ENCODE measurements around the gene AVPR1A.
A peak's percentile ranks its signal among the peaks of the same experiment; 100 is the strongest.

Gene AVPR1A

GRCh38 chr12:63138488-63138887 is 12.5 kb downstream of the AVPR1A start:
- no peak overlapping the region for H3K4me3 ChIP-seq (ENCODE audit: low read depth, low read length)
- no peak for TF ChIP-seq CTCF (IDR thresholded peaks at IDR 0.05; ENCODE audit: low read depth, low read length, missing control alignments)
- DNase-seq (ENCODE audit: low read depth): no peak

DNA sequence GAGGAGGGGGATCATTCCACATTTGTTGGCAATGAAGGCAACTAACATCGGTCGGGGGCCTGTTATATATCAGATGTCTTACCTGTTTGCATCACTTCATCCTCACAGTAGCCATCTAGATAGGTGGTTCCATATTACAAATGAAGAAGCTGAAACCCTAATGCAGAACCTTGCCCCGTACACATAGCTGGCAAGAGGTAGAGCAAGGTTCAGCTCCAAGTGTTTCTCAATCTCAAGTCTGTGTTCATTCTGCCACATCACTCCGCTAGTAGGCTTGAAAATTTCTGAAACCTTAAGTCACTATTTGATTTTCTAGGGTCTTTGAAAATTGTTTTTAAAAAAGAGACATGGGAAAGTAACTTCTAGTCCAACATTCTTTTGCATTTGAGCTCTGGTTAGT is 17.0 kb downstream of the AVPR1A start:
- H3K4me3 ChIP-seq (ENCODE audit: low read depth, low read length): no peak overlapping the region
- no peak for DNase-seq (ENCODE audit: low read depth)
- TF ChIP-seq CTCF (IDR thresholded peaks at IDR 0.05; ENCODE audit: low read depth, low read length, missing control alignments): no peak

DNA sequence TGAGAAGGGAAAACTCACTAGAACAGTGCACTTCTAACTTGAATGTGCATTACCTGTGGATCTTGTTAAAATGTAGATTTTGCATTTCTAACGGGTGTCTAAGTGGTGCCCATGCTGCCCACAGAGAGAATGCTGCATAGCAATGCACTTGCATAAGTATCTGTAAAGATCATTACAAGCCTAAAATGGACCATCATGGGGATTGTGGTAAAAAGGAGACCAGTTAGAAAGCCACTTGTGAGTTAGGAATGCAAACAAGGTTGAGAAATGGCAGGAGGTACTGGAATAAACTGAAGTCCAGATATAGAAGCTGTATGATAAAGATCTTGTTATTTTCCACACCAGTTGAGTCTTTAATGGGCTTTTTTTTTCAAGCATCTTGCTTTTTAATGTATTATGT is 18.8 kb downstream of the AVPR1A start:
- DNase-seq (ENCODE audit: low read depth): no peak
- no peak for TF ChIP-seq CTCF (IDR thresholded peaks at IDR 0.05; ENCODE audit: low read depth, low read length, missing control alignments)

GRCh38 chr12:63129927-63130326 is 21.1 kb downstream of the AVPR1A start:
- H3K4me3 ChIP-seq (ENCODE audit: low read depth, low read length): no peak overlapping the region
- TF ChIP-seq CTCF (IDR thresholded peaks at IDR 0.05; ENCODE audit: low read depth, low read length, missing control alignments): no peak
- no peak for DNase-seq (ENCODE audit: low read depth)

More for the DNA sequence above, 18.8 kb downstream of the AVPR1A start:
- H3K4me3 ChIP-seq (ENCODE audit: low read depth, low read length): no peak overlapping the region

GRCh38 chr12:63124778-63125177 is 26.2 kb downstream of the AVPR1A start:
- TF ChIP-seq CTCF (IDR thresholded peaks at IDR 0.05; ENCODE audit: low read depth, low read length, missing control alignments): no peak
- no peak for DNase-seq (ENCODE audit: low read depth)
- no peak overlapping the region for H3K4me3 ChIP-seq (ENCODE audit: low read depth, low read length)

GRCh38 chr12:63103494-63104131 is 47.4 kb downstream of the AVPR1A start:
- peak; percentile 55 for TF ChIP-seq CTCF (IDR thresholded peaks at IDR 0.05; ENCODE audit: low read depth, low read length, missing control alignments)
- no peak for DNase-seq (ENCODE audit: low read depth)
- no peak overlapping the region for H3K4me3 ChIP-seq (ENCODE audit: low read depth, low read length)

DNA sequence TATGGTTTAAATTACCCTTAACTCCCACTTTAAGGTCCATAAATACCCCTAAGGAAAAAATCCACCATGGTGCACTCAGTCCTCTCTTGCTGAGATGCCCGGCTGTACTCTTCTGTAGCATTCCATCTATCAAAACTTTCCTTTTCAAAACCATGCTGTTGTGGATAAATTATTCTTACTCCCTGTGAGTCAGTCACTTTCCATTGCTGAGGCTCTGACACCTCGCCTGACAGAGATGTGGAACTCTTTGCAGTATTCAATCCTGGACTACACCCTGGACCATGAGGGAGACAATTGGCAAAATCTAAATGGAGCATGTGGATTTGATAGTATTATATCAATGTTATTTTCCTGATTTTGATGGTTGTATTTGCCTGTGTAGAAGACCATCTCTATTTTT is 49.1 kb downstream of the AVPR1A start:
- no peak for TF ChIP-seq CTCF (IDR thresholded peaks at IDR 0.05; ENCODE audit: low read depth, low read length, missing control alignments)
- H3K4me3 ChIP-seq (ENCODE audit: low read depth, low read length): no peak overlapping the region
- DNase-seq (ENCODE audit: low read depth): no peak
